ENCODE results near the gene NMT2.

DNA sequence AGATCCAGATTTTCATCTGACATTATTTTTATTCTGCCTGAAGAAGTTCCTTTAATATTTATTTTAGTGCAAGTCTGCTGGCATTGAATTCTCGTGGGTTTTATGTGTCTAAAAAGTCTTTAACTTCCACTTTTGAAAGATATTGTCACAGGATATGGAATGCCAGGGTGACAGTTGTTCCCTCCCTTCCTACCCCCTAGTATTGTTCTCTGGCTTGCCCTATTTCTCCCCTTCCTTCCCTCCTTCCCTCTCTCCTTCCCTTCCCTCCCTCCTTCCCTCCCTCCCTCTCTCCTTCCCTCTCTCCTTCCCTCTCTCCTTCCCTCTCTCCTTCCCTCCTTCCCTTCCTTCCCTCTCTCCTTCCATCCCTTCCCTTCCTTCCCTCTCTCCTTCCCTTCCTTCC is 109.8 kb downstream of the NMT2 start:
- TF ChIP-seq, protein P1, sequence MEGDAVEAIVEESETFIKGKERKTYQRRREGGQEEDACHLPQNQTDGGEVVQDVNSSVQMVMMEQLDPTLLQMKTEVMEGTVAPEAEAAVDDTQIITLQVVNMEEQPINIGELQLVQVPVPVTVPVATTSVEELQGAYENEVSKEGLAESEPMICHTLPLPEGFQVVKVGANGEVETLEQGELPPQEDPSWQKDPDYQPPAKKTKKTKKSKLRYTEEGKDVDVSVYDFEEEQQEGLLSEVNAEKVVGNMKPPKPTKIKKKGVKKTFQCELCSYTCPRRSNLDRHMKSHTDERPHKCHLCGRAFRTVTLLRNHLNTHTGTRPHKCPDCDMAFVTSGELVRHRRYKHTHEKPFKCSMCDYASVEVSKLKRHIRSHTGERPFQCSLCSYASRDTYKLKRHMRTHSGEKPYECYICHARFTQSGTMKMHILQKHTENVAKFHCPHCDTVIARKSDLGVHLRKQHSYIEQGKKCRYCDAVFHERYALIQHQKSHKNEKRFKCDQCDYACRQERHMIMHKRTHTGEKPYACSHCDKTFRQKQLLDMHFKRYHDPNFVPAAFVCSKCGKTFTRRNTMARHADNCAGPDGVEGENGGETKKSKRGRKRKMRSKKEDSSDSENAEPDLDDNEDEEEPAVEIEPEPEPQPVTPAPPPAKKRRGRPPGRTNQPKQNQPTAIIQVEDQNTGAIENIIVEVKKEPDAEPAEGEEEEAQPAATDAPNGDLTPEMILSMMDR (IDR thresholded peaks at IDR 0.05), result no peak
- TF ChIP-seq EZH2phosphoT487 (IDR thresholded peaks at IDR 0.05), result no peak
